Vagina (tissue), 2 donors: ENCODE results near the gene RTN1. TPM values are rescaled to one million over a fixed set of nuclear protein-coding genes. Genes with fewer than 3 reads are reported as not detected.

Source experiments
- DNase-seq, 2 donors: peaks; one replicate each; pipeline ENCODE4 v3.0.0-alpha.2; 2017; ENCODE audit errors: extremely low spot score in 2 of 2
- H3K27ac ChIP-seq: fragments of 200-600 bp; sonication (generic); one replicate; pipeline ENCODE4 v1.5.1; 2019
- H3K27me3 ChIP-seq: fragments of 200-600 bp; sonication (generic); one replicate; pipeline ENCODE4 v1.5.1; 2019
- H3K36me3 ChIP-seq, 2 donors: fragments of 200-600 bp; sonication (generic); one replicate each; pipeline ENCODE4 v1.5.1; 2017 to 2019
- H3K4me1 ChIP-seq: fragments of 200-600 bp; sonication (generic); one replicate; pipeline ENCODE4 v1.5.1; 2019
- H3K4me3 ChIP-seq, 2 donors: fragments of 200-600 bp; sonication (generic); 1 replicate in 1 of 2; 2 replicates in 1 of 2; pipeline ENCODE4 v1.5.1; 2016 to 2019
- H3K9me3 ChIP-seq: fragments of 200-600 bp; sonication (generic); one replicate; pipeline ENCODE4 v1.5.1; 2019
- POLR2A ChIP-seq, 2 donors: fragments of 450-650 bp; IDR thresholded peaks; one replicate each; pipeline ENCODE4 v1.6.1; 2017; ENCODE audit warnings: antibody characterized with exemption in 2 of 2, mild to moderate bottlenecking in 2 of 2, moderate library complexity in 2 of 2
- POLR2AphosphoS5 ChIP-seq, 2 donors: sonication (generic); formaldehyde crosslinking; IDR thresholded peaks; one replicate each; pipeline ENCODE4 v1.9.0; 2017; ENCODE audit warnings: antibody characterized with exemption in 2 of 2, mild to moderate bottlenecking in 2 of 2, low read depth in 1 of 2; ENCODE audit not compliant: insufficient read depth in 1 of 2
- intact Hi-C: fragments of 100-400 bp; cut with DNase I; formaldehyde crosslinking; loops from one replicate; pipeline ENCODE4 v1.15.1; 2023
- total RNA-seq: library from RNA; depleted of rRNA; stranded (reverse); fragments of >200 nt; gene quantifications from one replicate; pipeline ENCODE4 v1.2.3, GENCODE V29; 2016
- TF ChIP-seq, protein P1 (sequence below), 3 experiments: fragments of 450-650 bp in 2 of 3; fragments of 200-600 bp in 1 of 3; sonication (generic) in 1 of 3; IDR thresholded peaks; one replicate each; pipeline ENCODE4 v1.5.1; 2017 to 2019; ENCODE audit warnings: antibody characterized with exemption in 3 of 3, mild to moderate bottlenecking in 2 of 3, moderate library complexity in 2 of 3

The RTN1 gene
- total RNA-seq, 1 donor from 2014 or later, result 24.8 TPM

GRCh38 chr14:59690426-59690825 lies 180.2 kb downstream of the RTN1 start:
- no peaks in the 10 kb centered on the region for H3K36me3 ChIP-seq
- H3K27me3 ChIP-seq, result no peaks in the 10 kb centered on the region
- H3K4me1 ChIP-seq, result no peaks in the 10 kb centered on the region
- no peak overlapping the region for H3K27ac ChIP-seq
- intact Hi-C loops, result no loop called here
- TF ChIP-seq, protein P1, sequence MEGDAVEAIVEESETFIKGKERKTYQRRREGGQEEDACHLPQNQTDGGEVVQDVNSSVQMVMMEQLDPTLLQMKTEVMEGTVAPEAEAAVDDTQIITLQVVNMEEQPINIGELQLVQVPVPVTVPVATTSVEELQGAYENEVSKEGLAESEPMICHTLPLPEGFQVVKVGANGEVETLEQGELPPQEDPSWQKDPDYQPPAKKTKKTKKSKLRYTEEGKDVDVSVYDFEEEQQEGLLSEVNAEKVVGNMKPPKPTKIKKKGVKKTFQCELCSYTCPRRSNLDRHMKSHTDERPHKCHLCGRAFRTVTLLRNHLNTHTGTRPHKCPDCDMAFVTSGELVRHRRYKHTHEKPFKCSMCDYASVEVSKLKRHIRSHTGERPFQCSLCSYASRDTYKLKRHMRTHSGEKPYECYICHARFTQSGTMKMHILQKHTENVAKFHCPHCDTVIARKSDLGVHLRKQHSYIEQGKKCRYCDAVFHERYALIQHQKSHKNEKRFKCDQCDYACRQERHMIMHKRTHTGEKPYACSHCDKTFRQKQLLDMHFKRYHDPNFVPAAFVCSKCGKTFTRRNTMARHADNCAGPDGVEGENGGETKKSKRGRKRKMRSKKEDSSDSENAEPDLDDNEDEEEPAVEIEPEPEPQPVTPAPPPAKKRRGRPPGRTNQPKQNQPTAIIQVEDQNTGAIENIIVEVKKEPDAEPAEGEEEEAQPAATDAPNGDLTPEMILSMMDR (IDR thresholded peaks at IDR 0.05), result no peak
- TF ChIP-seq POLR2A (IDR thresholded peaks at IDR 0.05), result no peak
- TF ChIP-seq POLR2AphosphoS5 (IDR thresholded peaks at IDR 0.05; ENCODE audit: insufficient read depth in 1 of 2, low read depth in 1 of 2), result no peak
- H3K4me3 ChIP-seq, result no peak overlapping the region
- H3K9me3 ChIP-seq, result no peaks in the 10 kb centered on the region
- DNase-seq, result no peak

DNA sequence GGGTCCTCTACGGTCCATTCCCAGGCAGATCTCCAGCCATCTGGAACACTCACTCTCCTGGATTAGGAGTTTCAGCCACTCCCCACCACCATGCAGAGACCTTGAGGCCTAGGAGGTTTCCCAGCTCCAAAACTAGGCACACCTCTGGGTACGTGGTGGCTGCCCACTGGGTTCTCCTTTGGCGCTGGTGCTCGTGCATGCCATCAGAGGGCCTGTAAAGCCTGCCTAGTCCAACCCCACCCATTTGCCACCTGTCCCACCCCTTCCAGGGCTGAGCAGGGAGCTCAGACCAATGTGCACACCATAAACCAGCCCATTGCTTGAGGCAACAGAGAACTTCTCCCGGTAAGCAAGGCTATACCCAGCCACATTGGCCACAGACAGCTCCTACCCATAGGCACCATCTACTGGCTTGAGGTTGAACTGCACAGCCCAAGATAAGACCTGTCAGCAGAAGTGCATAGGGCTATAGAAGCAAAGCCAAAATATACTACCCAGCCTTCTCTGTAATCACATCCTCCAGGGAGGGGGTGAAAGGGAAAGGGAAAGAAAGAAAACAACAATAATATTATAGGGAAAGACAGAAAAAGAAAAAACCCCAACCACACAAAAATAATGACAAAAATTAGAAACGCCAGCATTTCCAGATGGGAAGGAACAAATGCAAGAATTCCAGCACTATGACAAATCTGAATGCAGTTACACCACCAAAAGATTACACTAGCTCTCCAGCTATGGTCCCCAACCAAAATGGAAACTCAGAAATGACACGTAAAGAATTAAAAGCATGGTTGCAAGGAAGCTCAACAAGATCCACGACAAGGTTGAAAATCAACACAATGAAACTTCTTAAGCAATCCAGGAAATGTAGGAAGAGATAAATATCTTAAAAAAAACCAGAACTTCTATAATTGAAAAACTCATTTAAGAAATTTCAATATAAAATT lies 182.1 kb downstream of the RTN1 start:
- H3K36me3 ChIP-seq, result no peaks in the 10 kb centered on the region
- H3K27ac ChIP-seq, result no peak overlapping the region
- no peaks in the 10 kb centered on the region for H3K27me3 ChIP-seq
- no peak for TF ChIP-seq POLR2A (IDR thresholded peaks at IDR 0.05)
- TF ChIP-seq, protein P1 (IDR thresholded peaks at IDR 0.05), result no peak
- TF ChIP-seq POLR2AphosphoS5 (IDR thresholded peaks at IDR 0.05; ENCODE audit: insufficient read depth in 1 of 2, low read depth in 1 of 2), result no peak
- no peaks in the 10 kb centered on the region for H3K4me1 ChIP-seq
- H3K4me3 ChIP-seq, result no peak overlapping the region
- intact Hi-C loops, result no loop called here
- H3K9me3 ChIP-seq, result no peaks in the 10 kb centered on the region
- DNase-seq, result no peak

GRCh38 chr14:59687663-59688062 lies 182.9 kb downstream of the RTN1 start:
- H3K27ac ChIP-seq, result no peak overlapping the region
- H3K36me3 ChIP-seq, result no peaks in the 10 kb centered on the region
- H3K9me3 ChIP-seq, result no peaks in the 10 kb centered on the region
- DNase-seq, result no peak
- intact Hi-C loops, result no loop called here
- TF ChIP-seq POLR2AphosphoS5 (IDR thresholded peaks at IDR 0.05; ENCODE audit: insufficient read depth in 1 of 2, low read depth in 1 of 2) (no peak), POLR2A (IDR thresholded peaks at IDR 0.05) (no peak)
- TF ChIP-seq, protein P1 (IDR thresholded peaks at IDR 0.05), result no peak
- H3K4me3 ChIP-seq, result no peak overlapping the region
- H3K27me3 ChIP-seq, result no peaks in the 10 kb centered on the region
- H3K4me1 ChIP-seq, result no peaks in the 10 kb centered on the region

DNA sequence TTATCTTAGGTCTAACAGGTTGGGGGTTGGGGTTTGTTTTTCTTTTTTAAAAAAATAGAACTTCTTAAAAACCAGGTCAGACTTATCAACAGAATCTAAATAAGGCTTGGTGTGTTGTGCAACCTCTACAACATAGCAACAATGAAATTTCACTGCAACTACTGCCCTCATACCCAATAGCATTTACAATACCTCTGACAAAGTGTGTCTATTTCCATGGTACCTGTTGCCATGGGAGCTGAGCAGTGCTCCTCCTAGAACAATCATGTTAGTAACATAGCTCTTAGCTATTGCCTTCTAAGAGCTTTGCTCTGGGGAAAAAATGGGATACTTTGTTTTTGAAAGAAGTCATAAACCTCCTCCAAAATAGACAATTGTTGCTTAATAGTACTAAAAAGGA lies 190.7 kb downstream of the RTN1 start:
- Histone ChIP-seq H3K4me3 (no peak overlapping the region), H3K36me3 (no peaks in the 10 kb centered on the region), H3K27ac (no peak overlapping the region), H3K4me1 (no peaks in the 10 kb centered on the region), H3K9me3 (no peaks in the 10 kb centered on the region), H3K27me3 (no peaks in the 10 kb centered on the region)
- no peak for DNase-seq
- TF ChIP-seq POLR2AphosphoS5 (IDR thresholded peaks at IDR 0.05; ENCODE audit: insufficient read depth in 1 of 2, low read depth in 1 of 2), result no peak
- TF ChIP-seq, protein P1 (IDR thresholded peaks at IDR 0.05), result no peak
- no peak for TF ChIP-seq POLR2A (IDR thresholded peaks at IDR 0.05)
- intact Hi-C loops, result no loop called here

GRCh38 chr14:59678352-59678751 lies 192.2 kb downstream of the RTN1 start:
- Histone ChIP-seq H3K9me3 (no peaks in the 10 kb centered on the region), H3K4me1 (no peaks in the 10 kb centered on the region), H3K36me3 (no peaks in the 10 kb centered on the region), H3K27me3 (no peaks in the 10 kb centered on the region), H3K4me3 (no peak overlapping the region), H3K27ac (no peak overlapping the region)
- no peak for DNase-seq
- TF ChIP-seq POLR2A (IDR thresholded peaks at IDR 0.05), result no peak
- TF ChIP-seq, protein P1 (IDR thresholded peaks at IDR 0.05), result no peak
- TF ChIP-seq POLR2AphosphoS5 (IDR thresholded peaks at IDR 0.05; ENCODE audit: insufficient read depth in 1 of 2, low read depth in 1 of 2), result no peak
- intact Hi-C loops, result no loop called here
